Measurements from ENCODE around the gene FXN. TPM values are rescaled to one million over a fixed set of nuclear protein-coding genes. Genes with fewer than 3 reads are reported as not detected.

Gene FXN
- total RNA-seq, 1 donor from 2014 or later, result 36.6 TPM

GRCh38 chr9:69121155-69122081, 85.9 kb downstream of the FXN start:
- intact Hi-C loops (cut with DNase I), result loop anchor here (2.0 to 5.0 kb wide), 2 partner anchors 56 to 67 kb away; no protein-coding TSS in a partner anchor
- ATAC-seq, result peak; percentile 68
- DNase-seq (ENCODE audit: missing footprints), result peak; percentile 74

- DNase-seq (ENCODE audit: missing footprints) (peak; percentile 85), ATAC-seq (peak; percentile 85)
- intact Hi-C loops (cut with DNase I), result loop anchor here (2.0 to 5.0 kb wide), 2 partner anchors 55 to 67 kb away; no protein-coding TSS in a partner anchor
These were observed 86.6 kb downstream of the FXN start for GRCh38 chr9:69122082-69122548.

DNA sequence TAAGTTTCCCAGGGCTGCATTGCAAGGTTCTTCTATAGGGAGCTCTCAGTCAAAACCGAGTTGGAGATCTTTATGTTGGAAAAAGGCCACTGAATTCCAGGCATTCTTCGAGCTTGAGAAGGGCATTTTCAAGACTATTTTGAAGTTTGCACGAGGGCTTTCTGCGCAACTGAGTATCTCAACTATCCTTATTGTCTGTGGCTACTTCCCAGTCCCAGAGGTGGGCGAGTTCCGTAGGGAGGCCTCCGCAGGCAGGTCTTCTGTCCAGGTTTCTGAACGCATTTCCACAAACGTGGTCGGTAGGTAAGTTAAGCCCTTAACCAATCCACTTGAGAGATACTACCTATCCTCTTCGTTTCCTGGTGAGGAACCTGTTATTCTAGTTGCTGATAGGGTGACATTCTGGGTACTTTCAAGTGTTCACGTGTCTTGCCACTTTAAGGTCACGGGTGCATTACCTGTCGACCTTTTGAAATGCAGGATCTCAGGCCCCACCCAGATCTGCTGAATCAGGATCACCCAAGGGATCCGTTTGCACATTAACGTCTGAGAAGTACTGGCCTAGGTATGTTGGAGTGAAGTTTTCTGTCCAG, 87.1 kb downstream of the FXN start:
- intact Hi-C loops (cut with DNase I), result loop anchor here (2.0 to 5.0 kb wide), 2 partner anchors 55 to 68 kb away; no protein-coding TSS in a partner anchor
- DNase-seq (ENCODE audit: missing footprints) (no peak), ATAC-seq (peak; percentile 11)

DNA sequence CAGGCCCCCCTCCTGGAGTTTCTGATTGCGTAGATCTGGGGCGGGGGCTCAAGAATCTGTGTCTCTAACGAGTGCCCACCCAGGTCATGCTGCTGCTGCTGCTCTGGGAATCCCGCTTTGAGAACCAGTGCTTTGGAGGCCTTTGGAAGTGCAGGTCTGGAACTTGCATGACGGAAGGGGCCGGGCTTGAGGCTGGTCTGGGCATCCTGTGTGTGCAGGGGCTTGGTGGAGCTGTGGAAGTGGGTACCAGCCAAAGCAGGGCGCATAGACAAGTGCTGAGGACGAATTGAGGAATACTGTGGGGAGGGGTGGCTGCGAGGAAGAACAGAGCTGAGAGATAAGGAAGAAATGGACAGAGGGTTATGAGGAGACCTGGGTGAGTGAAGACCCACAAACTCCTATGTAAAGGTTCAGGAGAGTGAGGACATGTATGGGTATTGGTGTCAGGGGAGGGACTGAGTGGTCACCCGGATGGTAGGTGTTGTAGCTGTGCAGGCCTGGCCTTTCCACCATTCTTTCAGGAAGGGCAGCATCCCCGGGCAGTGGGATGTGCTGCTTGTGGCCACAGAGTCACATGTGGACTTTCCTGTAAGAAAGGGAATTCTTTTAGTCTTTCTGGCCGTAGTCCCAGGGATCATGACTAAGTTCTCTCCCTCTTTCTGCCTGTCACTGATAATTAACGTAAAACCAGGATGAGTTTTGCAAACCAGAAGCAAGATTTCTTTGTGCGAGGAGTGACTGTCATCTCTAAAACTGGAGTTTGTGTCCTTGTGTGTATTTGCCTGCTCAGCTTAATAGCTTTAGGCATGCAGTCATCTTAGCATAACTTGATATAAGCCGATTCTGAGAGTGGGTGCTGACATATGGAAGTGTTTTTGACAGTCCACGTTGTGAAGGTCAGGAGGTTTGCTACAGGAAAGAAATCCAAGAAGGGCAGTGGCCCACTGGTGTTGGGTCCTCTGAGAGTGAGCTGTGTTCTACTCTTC, 95.2 kb downstream of the FXN start:
- intact Hi-C loops (cut with DNase I), result loop anchor here (5.0 kb wide), 2 partner anchors 42 to 53 kb away; partner anchors contain the start of gene TJP2
- ATAC-seq, result peak; percentile 77
- no peak for DNase-seq (ENCODE audit: missing footprints)

DNA sequence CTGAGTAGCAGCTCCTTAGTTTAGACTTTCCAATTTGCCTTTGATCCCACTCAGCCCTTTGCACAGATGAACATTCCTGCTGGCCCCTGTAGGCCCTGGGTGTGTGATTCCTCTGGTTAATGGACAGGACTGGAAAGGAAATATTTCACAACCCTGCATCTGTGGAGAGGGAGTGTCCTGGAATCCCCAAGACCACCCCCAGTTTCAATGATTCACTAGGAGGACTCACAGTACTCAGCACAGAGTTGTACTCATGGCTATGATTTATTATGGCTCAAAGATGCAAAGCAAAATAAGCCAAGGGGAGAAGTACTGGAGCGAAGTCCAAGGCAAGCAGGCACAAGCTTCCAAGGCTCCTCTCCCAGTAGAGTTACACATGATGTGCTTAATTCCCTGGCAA, 96.1 kb downstream of the FXN start:
- DNase-seq (ENCODE audit: missing footprints), result no peak
- ATAC-seq, result peak; percentile 63
- intact Hi-C loops (cut with DNase I), result loop anchor here (5.0 kb wide), 2 partner anchors 41 to 54 kb away; partner anchors contain the start of gene TJP2

DNA sequence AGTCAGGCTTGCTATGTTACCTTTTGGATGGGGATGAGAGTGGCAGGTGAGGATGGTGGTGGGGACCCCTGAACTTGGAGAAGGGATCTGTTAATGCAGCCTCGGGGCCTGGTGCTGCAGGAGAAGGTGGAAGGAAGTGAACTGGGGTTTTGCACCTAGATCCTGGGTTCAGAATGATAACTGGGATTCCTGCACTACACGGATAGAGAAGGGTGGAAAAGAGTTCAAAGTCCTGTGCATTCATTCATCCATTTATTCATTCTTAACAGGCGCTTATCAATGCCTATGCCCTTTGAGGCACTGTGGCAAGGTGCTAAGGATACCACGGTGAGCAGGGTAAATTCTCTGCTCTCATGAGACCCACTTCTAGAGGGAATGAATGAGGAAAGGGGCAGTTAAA, 96.8 kb downstream of the FXN start:
- intact Hi-C loops (cut with DNase I), result loop anchor here (5.0 kb wide), 2 partner anchors 40 to 55 kb away; partner anchors contain the start of gene TJP2
- ATAC-seq, result no peak
- DNase-seq (ENCODE audit: missing footprints), result no peak

DNA sequence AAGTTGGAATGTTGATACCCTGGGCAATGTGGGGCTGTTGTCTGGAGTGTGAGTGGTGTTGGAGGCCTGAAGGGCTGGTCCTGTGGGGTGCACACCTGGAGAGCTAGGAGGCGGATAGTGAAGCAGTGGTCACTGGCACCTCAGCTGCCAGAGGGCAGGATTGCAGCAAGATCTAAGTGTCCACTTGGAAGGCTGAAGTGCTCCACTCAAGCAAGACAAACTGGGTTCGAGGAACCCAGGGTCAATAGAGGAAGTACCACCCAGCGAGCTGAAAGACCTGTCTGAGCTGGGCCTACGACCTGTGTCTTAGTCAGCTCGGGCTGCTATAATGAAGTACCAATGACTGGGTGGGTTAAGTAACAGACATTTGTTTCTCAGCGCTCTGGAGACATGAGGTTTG, 98.9 kb downstream of the FXN start:
- intact Hi-C loops (cut with DNase I), result loop anchor here (5.0 kb wide), 2 partner anchors 38 to 57 kb away; partner anchors contain the start of gene TJP2
- ATAC-seq, result no peak
- DNase-seq (ENCODE audit: missing footprints), result no peak

- DNase-seq (ENCODE audit: missing footprints) (no peak), ATAC-seq (no peak)
- intact Hi-C loops (cut with DNase I), result no loop called here
These were observed 100.6 kb downstream of the FXN start for GRCh38 chr9:69136185-69136584.

GRCh38 chr9:69136779-69137178, 101.2 kb downstream of the FXN start:
- no peak for ATAC-seq
- intact Hi-C loops (cut with DNase I), result no loop called here

DNA sequence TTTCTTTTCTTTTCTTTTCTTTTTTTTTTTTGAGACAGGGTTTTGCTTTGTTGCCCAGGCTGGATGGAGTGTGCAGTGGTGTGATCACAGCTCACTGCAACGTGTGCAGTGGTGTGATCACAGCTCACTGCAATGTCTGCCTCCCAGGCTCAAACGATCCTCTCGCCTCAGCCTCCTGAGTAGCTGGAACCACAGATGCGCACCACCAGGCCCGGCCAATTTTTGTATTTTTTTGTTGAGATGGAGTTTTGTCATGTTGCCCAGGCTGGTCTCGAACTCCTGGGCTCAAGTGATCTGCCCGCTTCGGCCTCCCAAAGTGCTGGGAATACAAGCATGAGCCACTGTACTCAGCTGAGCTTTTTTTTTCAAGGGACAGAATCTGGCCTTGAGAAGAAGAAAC, 101.8 kb downstream of the FXN start:
- DNase-seq (ENCODE audit: missing footprints) (no peak), ATAC-seq (no peak)
- intact Hi-C loops (cut with DNase I), result no loop called here

More at GRCh38 chr9:69136779-69137178, 101.2 kb downstream of the FXN start:
- no peak for DNase-seq (ENCODE audit: missing footprints)

DNA sequence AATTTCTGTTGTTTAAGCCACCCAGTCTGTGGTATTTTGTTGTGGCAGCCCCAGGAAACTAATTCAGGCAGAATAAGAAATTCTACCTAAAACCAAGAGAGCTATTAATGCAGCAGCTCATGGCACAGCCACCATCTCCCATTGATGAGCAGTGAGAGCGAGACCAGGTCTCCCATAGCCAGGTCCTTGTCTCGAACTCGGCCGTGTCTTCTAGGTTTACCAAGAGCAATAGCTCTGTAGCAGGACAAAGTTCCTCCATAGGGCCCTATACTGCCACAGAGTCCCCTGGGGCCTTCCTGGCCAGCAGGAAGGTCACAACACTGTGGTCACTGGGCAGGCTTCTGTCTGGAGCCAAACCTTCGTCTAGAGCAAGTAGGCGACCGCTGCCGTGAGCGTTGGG, 104.0 kb downstream of the FXN start:
- intact Hi-C loops (cut with DNase I), result no loop called here
- no peak for ATAC-seq
- DNase-seq (ENCODE audit: missing footprints), result no peak

DNA sequence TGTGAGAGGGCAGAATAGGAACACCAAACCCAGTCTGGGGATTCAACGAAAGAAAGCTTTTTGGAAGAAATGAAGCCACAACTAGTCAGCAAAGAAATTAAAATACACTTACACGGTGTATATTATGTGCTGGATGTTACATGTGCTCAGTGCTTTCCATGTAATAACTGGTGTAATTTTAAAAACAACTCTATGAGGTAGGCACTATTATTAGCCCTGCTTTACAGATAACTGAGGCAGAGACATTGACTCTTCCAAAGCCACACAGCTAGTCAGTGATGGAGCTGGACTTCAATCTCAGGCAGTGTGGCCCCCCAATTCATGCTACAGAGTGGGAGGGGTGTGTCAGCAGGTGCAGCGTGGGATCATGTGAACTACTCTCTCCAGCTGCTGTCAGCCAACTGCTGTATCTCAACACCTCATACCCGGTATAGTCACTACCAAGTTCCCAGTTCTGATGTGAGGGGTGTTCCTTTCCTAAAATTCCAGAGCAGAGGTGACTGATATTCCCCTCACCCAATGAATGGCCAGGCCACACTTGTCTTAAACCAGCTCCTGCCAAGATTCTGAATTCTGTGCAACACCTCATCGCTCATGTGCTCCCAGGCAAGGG, 104.7 kb downstream of the FXN start:
- ATAC-seq (peak; percentile 67), DNase-seq (ENCODE audit: missing footprints) (no peak)
- intact Hi-C loops (cut with DNase I), result no loop called here

DNA sequence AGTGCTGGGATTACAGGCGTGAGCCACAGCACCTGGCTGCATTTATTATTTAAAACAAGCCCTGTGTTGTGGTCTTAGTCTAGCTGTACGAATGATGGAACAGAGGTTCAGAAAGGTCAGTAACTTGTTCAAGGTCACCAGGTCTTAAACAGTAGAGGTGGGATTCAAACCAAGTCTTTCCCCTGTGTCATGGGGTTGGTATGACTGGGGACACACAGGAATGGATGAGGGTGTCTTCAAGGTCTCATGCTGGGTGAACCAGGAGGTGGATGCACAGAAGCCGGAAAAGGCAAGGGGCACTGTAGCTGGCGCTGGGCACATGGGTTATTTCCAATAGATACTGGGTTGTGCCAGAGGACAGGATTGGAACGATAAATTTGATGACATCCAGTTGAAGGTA, 106.3 kb downstream of the FXN start:
- no peak for ATAC-seq
- intact Hi-C loops (cut with DNase I), result no loop called here
- no peak for DNase-seq (ENCODE audit: missing footprints)

DNA sequence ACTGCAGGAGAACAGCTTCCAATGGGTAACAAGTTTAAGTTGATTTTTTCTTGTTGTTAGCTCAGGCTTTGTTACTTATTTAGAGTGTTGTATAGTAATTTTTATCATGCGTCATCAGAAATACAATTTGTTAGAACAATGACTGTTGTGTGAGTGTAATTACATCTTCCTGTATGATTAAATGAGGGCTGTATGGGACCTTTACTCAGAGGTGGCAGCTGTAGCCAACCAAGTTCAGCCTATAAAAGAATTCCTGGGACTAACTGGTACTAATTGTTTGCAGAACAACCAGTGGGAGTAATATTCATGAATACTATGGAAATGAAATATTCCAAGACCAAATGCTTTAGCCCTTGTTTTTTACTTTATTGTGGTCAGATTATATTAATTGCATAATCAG, 107.7 kb downstream of the FXN start:
- intact Hi-C loops (cut with DNase I), result no loop called here
- no peak for DNase-seq (ENCODE audit: missing footprints)
- ATAC-seq, result no peak

GRCh38 chr9:69145144-69145715, 109.7 kb downstream of the FXN start:
- DNase-seq (ENCODE audit: missing footprints), result no peak
- no peak for ATAC-seq
- intact Hi-C loops (cut with DNase I), result no loop called here

GRCh38 chr9:69147041-69147834, 111.7 kb downstream of the FXN start:
- intact Hi-C loops (cut with DNase I), result no loop called here
- no peak for ATAC-seq
- DNase-seq (ENCODE audit: missing footprints), result no peak

DNA sequence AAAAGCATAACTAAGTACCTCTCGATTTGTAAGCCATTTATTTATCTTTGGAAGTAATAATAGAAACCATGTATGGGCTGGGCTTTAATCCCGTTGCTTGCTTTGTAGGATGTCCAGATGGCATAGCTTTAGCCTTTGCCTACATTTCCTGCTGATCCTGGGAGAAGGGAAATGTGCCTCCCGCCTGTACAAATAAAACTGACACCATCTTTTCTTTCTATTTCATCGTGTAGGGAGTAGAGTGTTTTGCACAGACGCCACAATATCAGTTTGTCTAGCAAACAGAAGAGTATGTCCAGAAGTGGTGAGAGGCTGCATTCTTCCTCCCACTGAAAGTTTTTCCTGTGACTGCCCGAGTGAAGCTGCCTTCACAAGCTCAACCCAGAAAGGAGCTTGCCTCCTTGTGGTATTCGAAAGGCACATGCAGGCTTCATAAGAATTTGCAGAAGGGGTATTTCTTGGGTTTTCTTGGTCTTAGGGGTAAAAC, 113.8 kb downstream of the FXN start:
- ATAC-seq, result peak; percentile 38
- no peak for DNase-seq (ENCODE audit: missing footprints)
- intact Hi-C loops (cut with DNase I), result no loop called here
